ENCODE results near the gene PAPPA2. TPM values are rescaled to one million over a fixed set of nuclear protein-coding genes. Genes with fewer than 3 reads are reported as not detected.
A peak's percentile ranks its signal among the peaks of the same experiment; 100 is the strongest.
"Not testable (repeated sequence)": the region's sequence is repeated elsewhere in the genome, so short reads cannot be mapped to it uniquely, and the experiment has no call there.

Gene PAPPA2
- polyA plus RNA-seq, 6 donors from 2014 or later, result not detected

DNA sequence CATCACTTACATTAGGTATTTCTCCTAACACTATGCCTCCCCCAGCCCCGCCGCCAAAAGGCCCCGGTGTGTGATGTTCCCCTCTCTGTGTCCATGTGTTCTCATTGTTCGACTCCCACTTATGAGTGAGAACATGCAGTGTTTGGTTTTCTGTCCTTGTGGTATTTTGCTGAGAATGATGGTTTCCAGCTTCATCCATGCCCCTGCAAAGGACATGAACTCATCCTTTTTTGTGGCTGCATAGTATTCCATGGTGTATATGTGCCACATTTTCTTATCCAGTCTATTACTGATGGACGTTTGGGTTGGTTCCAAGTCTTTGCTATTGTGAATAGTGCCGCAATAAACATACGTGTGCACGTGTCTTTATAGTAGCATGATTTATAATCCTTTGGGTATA lies 293.8 kb downstream of the PAPPA2 start:
- not testable (repeated sequence) for H3K4me1 Mint-ChIP-seq; H3K27me3 Mint-ChIP-seq; DNase-seq; H3K27ac Mint-ChIP-seq; ATAC-seq (ENCODE audit: low read depth in 2 of 2); H3K36me3 Mint-ChIP-seq; H3K4me3 Mint-ChIP-seq
- peaks cover 0 to 18% (median 5%) of the 10 kb centered on the region in 7 donors for H3K9me3 Mint-ChIP-seq

DNA sequence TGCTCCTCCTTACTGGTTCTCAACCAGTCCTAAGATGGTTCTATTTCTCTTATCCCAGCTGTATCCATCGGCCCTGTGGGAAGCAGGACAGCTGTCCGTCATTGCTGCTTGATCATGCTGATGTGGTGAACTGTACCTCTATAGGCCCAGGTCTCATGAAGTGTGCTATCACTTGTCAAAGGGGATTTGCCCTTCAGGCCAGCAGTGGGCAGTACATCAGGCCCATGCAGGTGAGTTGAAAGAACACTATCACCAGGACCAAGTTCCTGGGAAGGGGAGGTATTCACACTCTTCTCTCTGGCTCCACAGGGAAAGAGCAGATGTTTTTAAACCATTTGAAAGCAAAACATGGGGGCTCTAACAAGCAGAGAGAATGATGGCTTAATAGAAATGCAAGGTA lies 302.6 kb downstream of the PAPPA2 start:
- no peak for ATAC-seq (ENCODE audit: low read depth in 2 of 2)
- Mint-ChIP-seq H3K4me1 (no peaks in the 10 kb centered on the region), H3K36me3 (no peaks in the 10 kb centered on the region), H3K27me3 (peaks cover 7 to 15% (median 14%) of the 10 kb centered on the region in 3 donors), H3K27ac (no peak overlapping the region), H3K9me3 (peaks cover 0 to 2% (median 0%) of the 10 kb centered on the region in 7 donors), H3K4me3 (no peak overlapping the region)
- no peak for DNase-seq

DNA sequence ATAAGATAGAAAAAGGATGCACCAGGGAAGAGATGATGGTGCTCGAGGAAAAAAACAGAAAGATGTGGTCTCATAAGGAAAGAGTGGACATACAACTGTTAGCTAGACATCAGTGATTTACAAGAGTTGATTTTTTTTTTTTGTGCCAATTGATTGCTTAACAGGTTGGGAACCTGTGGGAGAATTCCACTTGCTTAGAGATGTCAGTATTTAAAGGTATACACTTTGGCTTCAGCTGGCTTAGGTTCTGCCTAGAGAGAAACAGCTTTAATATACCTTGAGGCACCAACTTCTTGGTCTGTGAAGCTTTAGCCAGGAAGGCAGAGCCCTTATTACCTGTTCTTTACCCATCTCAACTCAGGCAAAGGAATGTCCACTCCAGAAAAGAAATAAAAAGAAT lies 303.8 kb downstream of the PAPPA2 start:
- Mint-ChIP-seq H3K4me3 (no peak overlapping the region), H3K9me3 (peaks cover 0 to 2% (median 0%) of the 10 kb centered on the region in 7 donors), H3K27ac (no peak overlapping the region), H3K36me3 (no peaks in the 10 kb centered on the region), H3K27me3 (peaks cover 7 to 15% (median 14%) of the 10 kb centered on the region in 3 donors), H3K4me1 (no peaks in the 10 kb centered on the region)
- ATAC-seq (ENCODE audit: low read depth in 2 of 2), result no peak
- DNase-seq, result no peak

DNA sequence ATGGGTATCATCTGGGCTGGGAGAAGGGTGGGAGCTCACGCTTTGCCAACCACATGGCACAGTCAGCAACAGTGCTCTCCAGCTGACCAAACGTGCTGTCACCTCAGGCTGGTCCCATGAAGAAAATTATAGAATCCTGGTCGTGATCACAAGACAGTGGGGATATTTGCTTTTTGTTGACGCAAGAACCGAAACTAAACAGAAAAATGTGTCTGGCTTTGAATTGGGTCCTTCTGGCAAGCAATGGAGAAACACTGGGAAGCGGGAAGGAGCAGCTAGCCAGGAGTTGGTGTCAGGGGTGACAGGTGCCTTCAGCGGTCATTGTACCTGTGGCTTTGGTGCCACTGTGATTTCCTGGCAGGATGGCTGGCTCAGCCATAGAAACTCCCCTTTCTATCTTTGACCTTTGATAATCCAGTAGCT lies 304.8 kb downstream of the PAPPA2 start:
- Mint-ChIP-seq H3K9me3 (peaks cover 0 to 2% (median 0%) of the 10 kb centered on the region in 7 donors), H3K27me3 (peaks cover 7 to 15% (median 14%) of the 10 kb centered on the region in 3 donors), H3K36me3 (no peaks in the 10 kb centered on the region)

DNA sequence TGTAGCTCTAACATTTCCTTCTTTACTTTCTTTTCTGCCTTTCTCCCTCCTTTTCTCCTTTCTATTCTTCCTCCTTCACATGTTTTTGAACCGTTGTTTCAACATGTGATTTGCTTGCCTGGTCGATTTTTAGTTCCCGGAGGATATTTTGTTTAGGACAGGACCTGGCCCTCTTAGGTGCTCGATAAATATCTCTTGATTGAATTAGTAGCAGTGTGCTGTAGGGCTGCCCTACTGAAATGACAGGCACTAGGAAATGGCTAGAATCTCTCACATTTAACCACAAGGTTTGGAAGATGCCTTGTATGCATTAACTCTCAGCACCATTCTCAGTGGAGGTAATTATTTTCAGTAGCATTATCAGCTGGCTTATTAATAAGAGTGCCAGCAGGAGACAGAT lies 305.6 kb downstream of the PAPPA2 start:
- no peak overlapping the region for H3K27ac Mint-ChIP-seq
- H3K36me3 Mint-ChIP-seq, result no peaks in the 10 kb centered on the region
- DNase-seq (no peak), ATAC-seq (ENCODE audit: low read depth in 2 of 2) (no peak)
- H3K4me1 Mint-ChIP-seq, result no peaks in the 10 kb centered on the region
- no peak overlapping the region for H3K4me3 Mint-ChIP-seq
- peaks cover 0 to 2% (median 0%) of the 10 kb centered on the region in 7 donors for H3K9me3 Mint-ChIP-seq
- peaks cover 7 to 15% (median 14%) of the 10 kb centered on the region in 3 donors for H3K27me3 Mint-ChIP-seq

More for the DNA sequence above, 304.8 kb downstream of the PAPPA2 start:
- DNase-seq (no peak), ATAC-seq (ENCODE audit: low read depth in 2 of 2) (no peak)
- Mint-ChIP-seq H3K27ac (no peak overlapping the region), H3K4me1 (no peaks in the 10 kb centered on the region), H3K4me3 (no peak overlapping the region)

DNA sequence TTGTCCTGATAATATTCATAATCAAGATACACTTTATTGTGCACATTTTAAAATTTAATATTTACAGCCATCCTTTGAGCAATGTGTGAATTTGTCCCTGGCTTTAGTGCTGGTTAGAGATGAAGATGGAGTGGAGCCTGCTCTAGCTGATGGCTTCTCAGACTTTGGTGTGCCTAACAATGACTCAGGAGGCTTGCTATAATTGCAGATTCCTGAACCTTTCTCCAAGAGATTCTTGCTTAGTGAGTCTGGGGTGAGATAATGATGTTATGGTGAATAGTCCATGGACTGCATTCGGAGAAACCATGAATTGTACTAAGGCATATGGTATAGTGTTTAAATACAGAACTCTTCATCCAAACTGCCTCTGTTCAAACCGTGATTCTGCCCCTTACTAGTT lies 307.1 kb downstream of the PAPPA2 start:
- no peaks in the 10 kb centered on the region for H3K36me3 Mint-ChIP-seq
- H3K27me3 Mint-ChIP-seq, result peaks cover 7 to 15% (median 14%) of the 10 kb centered on the region in 3 donors
- no peaks in the 10 kb centered on the region for H3K4me1 Mint-ChIP-seq
- no peak for DNase-seq
- H3K4me3 Mint-ChIP-seq, result no peak overlapping the region
- ATAC-seq (ENCODE audit: low read depth in 2 of 2), result no peak
- H3K9me3 Mint-ChIP-seq, result peaks cover 0 to 2% (median 0%) of the 10 kb centered on the region in 7 donors
- no peak overlapping the region for H3K27ac Mint-ChIP-seq

DNA sequence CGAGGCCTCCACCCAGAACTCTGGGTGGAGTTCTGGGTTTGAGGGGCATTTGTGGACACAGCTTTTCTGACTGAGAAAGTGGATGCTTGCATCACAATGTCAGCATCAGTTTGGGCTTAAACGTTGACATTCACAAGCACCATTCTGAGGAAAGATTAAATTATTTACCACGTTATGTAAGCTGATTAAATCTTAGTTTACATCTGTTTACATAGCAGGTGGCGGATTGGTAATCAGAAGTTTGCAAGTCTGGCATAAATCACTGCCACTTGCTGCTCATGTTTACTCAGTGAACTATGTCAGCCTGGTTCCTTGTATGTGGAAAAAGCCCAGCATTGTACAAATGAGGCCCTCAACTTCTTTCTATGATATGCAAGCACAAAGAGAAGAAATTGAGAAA lies 310.1 kb downstream of the PAPPA2 start:
- Mint-ChIP-seq H3K27me3 (peaks cover 0 to 12% (median 9%) of the 10 kb centered on the region in 3 donors), H3K27ac (no peak overlapping the region), H3K36me3 (no peaks in the 10 kb centered on the region), H3K4me1 (no peaks in the 10 kb centered on the region), H3K4me3 (no peak overlapping the region), H3K9me3 (peaks cover 0 to 2% (median 0%) of the 10 kb centered on the region in 7 donors)
- ATAC-seq (ENCODE audit: low read depth in 2 of 2) (no peak), DNase-seq (no peak)

DNA sequence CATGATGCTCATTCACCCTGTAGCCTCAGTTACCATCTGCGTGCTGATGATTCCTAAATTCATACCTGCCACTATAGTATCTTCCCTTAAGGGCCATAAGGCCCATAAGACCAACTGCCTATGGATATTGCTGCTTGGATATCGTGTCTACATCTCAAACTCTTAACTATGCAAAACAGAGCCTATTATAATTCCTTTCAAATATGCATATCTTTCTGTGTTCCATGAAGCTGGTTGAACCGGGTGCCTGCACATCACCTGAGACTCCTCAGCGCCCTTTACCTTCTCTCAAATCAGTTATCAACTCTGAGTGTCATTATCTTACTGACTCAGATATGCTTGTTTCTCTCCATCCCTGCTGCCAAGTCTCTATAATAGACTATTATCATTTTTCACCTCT lies 311.2 kb downstream of the PAPPA2 start:
- DNase-seq (no peak), ATAC-seq (ENCODE audit: low read depth in 2 of 2) (no peak)
- H3K36me3 Mint-ChIP-seq, result no peaks in the 10 kb centered on the region
- peaks cover 0 to under 1% (median 0%) of the 10 kb centered on the region in 3 donors for H3K27me3 Mint-ChIP-seq
- peaks cover 0 to 1% (median 0%) of the 10 kb centered on the region in 7 donors for H3K9me3 Mint-ChIP-seq
- H3K4me1 Mint-ChIP-seq, result no peaks in the 10 kb centered on the region
- no peak overlapping the region for H3K4me3 Mint-ChIP-seq
- H3K27ac Mint-ChIP-seq, result no peak overlapping the region

DNA sequence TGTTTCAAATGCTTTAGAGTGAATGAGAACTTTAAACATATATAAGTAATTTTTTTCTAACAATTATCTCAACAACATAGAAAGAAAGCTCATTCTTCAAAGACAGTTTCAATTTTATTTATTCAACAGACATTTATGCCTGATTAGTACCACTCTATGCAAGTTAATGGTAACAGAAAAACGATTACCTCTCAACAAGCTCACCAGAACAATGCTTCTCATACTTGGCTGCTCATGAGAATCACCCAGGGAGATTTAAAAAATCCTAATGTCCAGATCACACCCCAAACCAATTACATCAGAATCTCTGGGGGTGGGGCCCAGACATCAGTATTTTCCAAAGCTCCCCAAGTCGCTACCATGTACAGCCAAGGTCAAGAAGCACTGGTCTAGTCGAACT lies 312.4 kb downstream of the PAPPA2 start:
- Mint-ChIP-seq H3K9me3 (peaks cover 0 to 1% (median 0%) of the 10 kb centered on the region in 7 donors), H3K4me1 (no peaks in the 10 kb centered on the region), H3K27ac (no peak overlapping the region), H3K4me3 (no peak overlapping the region), H3K36me3 (no peaks in the 10 kb centered on the region), H3K27me3 (no peaks in the 10 kb centered on the region)
- no peak for DNase-seq
- no peak for ATAC-seq (ENCODE audit: low read depth in 2 of 2)

DNA sequence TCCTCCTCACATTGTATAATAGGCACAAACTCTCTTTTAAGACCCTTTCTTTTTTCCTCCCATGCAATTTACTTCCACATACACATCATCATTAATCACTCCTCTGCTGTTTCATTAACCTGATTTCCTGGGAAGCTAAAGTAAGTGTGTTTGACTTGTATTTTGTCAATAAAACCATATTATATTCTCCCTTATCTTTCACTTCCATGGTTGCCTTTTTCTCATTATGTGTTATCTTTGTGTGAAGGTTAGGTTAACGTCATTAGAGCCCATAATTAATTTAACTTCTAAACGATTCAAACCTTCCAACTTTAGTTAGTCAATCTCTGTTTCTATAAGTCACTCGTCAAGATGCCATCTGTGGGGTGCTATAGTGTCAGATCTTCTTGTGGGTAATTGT lies 313.0 kb downstream of the PAPPA2 start:
- no peak for ATAC-seq (ENCODE audit: low read depth in 2 of 2)
- H3K4me1 Mint-ChIP-seq, result no peaks in the 10 kb centered on the region

DNA sequence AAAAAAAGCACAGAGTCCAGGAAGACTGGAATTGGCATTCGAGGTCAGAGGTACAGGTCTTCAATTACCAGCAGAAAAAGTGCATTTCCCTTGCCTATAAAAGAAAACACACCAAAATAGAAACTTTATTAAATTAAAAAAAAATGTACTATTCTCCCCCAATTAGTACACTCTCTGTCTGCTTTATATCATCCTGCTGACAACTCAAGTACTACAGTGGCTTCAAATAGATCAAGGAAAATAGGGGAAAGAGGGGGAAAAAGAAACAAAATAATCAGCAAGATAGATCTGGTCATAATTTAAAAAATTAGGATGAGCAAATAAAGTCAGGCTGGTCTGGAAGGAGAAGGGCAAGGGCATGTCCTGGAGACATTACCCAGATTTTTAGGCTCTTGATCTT lies 315.1 kb downstream of the PAPPA2 start:
- no peak for DNase-seq
- Mint-ChIP-seq H3K27me3 (peaks cover 0 to 9% (median 6%) of the 10 kb centered on the region in 3 donors), H3K36me3 (no peaks in the 10 kb centered on the region), H3K9me3 (peaks cover 0 to 3% (median 0%) of the 10 kb centered on the region in 7 donors), H3K4me1 (no peaks in the 10 kb centered on the region), H3K27ac (no peak overlapping the region), H3K4me3 (no peak overlapping the region)
- no peak for ATAC-seq (ENCODE audit: low read depth in 2 of 2)

More for the DNA sequence above, 313.0 kb downstream of the PAPPA2 start:
- no peak overlapping the region for H3K4me3 Mint-ChIP-seq
- H3K27me3 Mint-ChIP-seq, result peaks cover 0 to 5% (median 4%) of the 10 kb centered on the region in 3 donors
- peaks cover 0 to 3% (median 0%) of the 10 kb centered on the region in 7 donors for H3K9me3 Mint-ChIP-seq
- DNase-seq, result no peak
- no peaks in the 10 kb centered on the region for H3K36me3 Mint-ChIP-seq
- no peak overlapping the region for H3K27ac Mint-ChIP-seq

DNA sequence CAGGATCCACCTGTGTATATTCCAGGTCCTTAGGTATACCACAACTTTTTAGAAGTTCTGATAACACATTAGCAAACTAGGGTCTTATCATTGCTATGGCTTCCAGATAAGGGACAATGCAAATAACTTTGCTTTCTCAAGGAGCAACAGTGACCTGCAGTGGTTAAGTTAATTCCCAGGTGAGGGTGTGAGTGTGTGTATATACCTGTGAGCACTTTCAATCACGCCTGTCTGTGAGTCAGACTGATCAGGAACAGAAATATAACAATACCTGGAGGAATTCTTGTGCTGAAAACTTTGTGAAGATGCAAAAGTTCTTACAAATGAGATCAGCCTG lies 317.0 kb downstream of the PAPPA2 start:
- no peak for DNase-seq
- H3K4me3 Mint-ChIP-seq, result no peak overlapping the region
- peak overlapping the region in 1 of 6 donors; percentile 37 for H3K27ac Mint-ChIP-seq
- no peak for ATAC-seq (ENCODE audit: low read depth in 2 of 2)
- H3K27me3 Mint-ChIP-seq, result peaks cover 0 to 9% (median 6%) of the 10 kb centered on the region in 3 donors
- H3K4me1 Mint-ChIP-seq, result no peaks in the 10 kb centered on the region
- peaks cover 0 to 2% (median 0%) of the 10 kb centered on the region in 7 donors for H3K9me3 Mint-ChIP-seq
- H3K36me3 Mint-ChIP-seq, result no peaks in the 10 kb centered on the region

DNA sequence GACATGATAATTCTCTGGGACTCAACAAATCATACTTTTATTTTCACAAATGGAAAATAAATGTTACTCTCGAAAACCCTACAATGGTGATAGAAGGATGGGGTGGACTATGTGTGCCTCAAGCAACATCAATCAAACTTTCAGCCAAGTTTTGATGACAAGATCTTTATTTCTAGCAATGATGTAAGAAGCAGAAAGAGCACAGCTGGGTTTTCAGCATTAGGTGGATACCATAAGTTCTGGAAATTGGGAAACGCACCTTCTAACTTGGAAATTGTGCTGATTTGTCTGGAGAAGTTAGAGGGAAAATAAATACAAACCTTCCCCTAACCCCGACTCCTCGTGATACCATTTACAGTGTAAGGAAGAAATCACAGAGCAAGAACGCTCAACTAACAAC lies 320.3 kb downstream of the PAPPA2 start:
- Mint-ChIP-seq H3K4me1 (no peaks in the 10 kb centered on the region), H3K9me3 (peaks cover 0 to 7% (median 0%) of the 10 kb centered on the region in 7 donors), H3K27me3 (peaks cover 0 to 9% (median 6%) of the 10 kb centered on the region in 3 donors), H3K36me3 (no peaks in the 10 kb centered on the region), H3K27ac (no peak overlapping the region), H3K4me3 (no peak overlapping the region)
- no peak for DNase-seq
- no peak for ATAC-seq (ENCODE audit: low read depth in 2 of 2)

DNA sequence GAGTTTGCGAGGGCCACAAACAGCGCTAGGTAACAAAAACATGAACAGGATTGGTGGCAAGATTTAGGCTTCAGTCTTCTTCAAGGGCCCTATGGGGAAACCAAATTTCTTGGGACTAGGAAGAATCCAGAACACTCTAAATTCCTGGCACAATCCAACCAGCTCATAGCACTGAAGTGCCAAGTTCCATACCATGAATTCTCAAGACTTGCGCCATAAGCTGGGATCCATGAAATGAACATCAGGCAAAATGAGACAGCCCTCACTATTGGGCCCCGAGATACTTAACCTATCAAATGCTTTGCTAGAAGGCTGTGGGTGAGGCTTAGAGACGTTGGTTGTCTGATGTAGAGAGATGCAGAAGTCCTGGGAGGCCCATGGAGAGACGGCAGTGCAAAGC lies 322.1 kb downstream of the PAPPA2 start:
- no peaks in the 10 kb centered on the region for H3K36me3 Mint-ChIP-seq
- H3K4me1 Mint-ChIP-seq, result no peaks in the 10 kb centered on the region
- peaks cover 0 to 9% (median 6%) of the 10 kb centered on the region in 3 donors for H3K27me3 Mint-ChIP-seq
- DNase-seq (no peak), ATAC-seq (ENCODE audit: low read depth in 2 of 2) (no peak)
- H3K4me3 Mint-ChIP-seq, result no peak overlapping the region
- peaks cover 0 to 17% (median 2%) of the 10 kb centered on the region in 7 donors for H3K9me3 Mint-ChIP-seq
- H3K27ac Mint-ChIP-seq, result no peak overlapping the region

DNA sequence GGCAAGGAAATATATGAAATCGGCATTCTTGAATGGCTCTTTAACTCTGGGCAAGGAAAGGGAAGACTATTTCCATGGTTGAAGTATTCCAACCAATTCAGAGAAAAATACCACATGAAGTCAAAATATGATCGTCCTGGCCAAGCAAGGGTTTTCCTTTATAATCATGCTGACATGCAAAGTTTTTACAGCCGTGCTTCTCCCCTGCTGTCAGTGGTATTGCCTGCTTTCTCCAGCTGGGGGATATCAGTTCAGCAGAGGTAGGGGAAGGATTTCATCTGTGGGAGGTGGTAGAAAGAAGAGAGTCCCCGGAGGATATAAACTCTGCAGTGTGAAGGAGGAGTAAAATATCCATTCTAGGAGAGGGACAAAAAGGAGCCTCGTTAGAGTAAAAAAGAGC lies 322.8 kb downstream of the PAPPA2 start:
- peaks cover 0 to 8% (median 3%) of the 10 kb centered on the region in 3 donors for H3K27me3 Mint-ChIP-seq
- peaks cover 0 to 20% (median 2%) of the 10 kb centered on the region in 7 donors for H3K9me3 Mint-ChIP-seq
- no peaks in the 10 kb centered on the region for H3K36me3 Mint-ChIP-seq
- H3K27ac Mint-ChIP-seq, result no peak overlapping the region
- no peak for DNase-seq
- ATAC-seq (ENCODE audit: low read depth in 2 of 2), result no peak
- H3K4me1 Mint-ChIP-seq, result no peaks in the 10 kb centered on the region
- no peak overlapping the region for H3K4me3 Mint-ChIP-seq
